Prostate gland (tissue), 2 donors: ENCODE results near the gene B3GALT4. TPM values are rescaled to one million over a fixed set of nuclear protein-coding genes. Genes with fewer than 3 reads are reported as not detected.

Source experiments
- DNase-seq: peaks from one replicate; pipeline ENCODE4 v3.0.0-alpha.2; 2019; ENCODE audit warnings: low spot score
- H3K27ac ChIP-seq, 2 donors: fragments of 200-600 bp; sonication (generic); 2 replicates each; pipeline ENCODE4 v1.5.1; 2017 to 2019
- H3K27me3 ChIP-seq: fragments of 200-600 bp; sonication (generic); replicated peaks from 2 replicates; pipeline ENCODE4 v1.5.1; 2019; ENCODE audit not compliant: insufficient read depth
- H3K36me3 ChIP-seq, 2 donors: fragments of 200-600 bp; sonication (generic); 1 replicate in 1 of 2; 2 replicates in 1 of 2; pipeline versions ENCODE4 v1.5.1 to v1.8.1; 2017 to 2019
- H3K4me1 ChIP-seq: fragments of 200-600 bp; sonication (generic); replicated peaks from 2 replicates; pipeline ENCODE4 v1.5.1; 2019
- H3K4me3 ChIP-seq, 2 donors: fragments of 200-600 bp; sonication (generic); 2 replicates each; pipeline ENCODE4 v1.5.1; 2017 to 2019
- H3K9me3 ChIP-seq: fragments of 200-600 bp; sonication (generic); 2 replicates; pipeline ENCODE4 v1.5.1; 2017
- POLR2A ChIP-seq: fragments of 450-650 bp; IDR thresholded peaks from one replicate; pipeline ENCODE4 v1.6.1; 2016; ENCODE audit warnings: antibody characterized with exemption, mild to moderate bottlenecking
- POLR2AphosphoS5 ChIP-seq: sonication (generic); formaldehyde crosslinking; IDR thresholded peaks from one replicate; pipeline ENCODE4 v1.6.1; 2017; ENCODE audit warnings: antibody characterized with exemption
- whole genome bisulfite sequencing: methylation state at CpG from one replicate; pipeline ENCODE4 v1.1.5; 2018; 5-methylcytosine and 5-hydroxymethylcytosine counted together
- intact Hi-C: fragments of 100-400 bp; cut with DNase I; formaldehyde crosslinking; loops from one replicate; pipeline ENCODE4 v1.14.2; 2022
- total RNA-seq, 2 donors: library from RNA; depleted of rRNA; stranded (reverse); fragments of >200 nt; gene quantifications; one replicate each; pipeline ENCODE4 v1.1.0, GENCODE V29; 2016
- TF ChIP-seq, protein P1 (sequence below), 4 experiments: fragments of 200-600 bp in 2 of 4; fragments of 450-650 bp in 2 of 4; sonication (generic) in 2 of 4; IDR thresholded peaks; 1 replicate in 3 of 4; 2 replicates in 1 of 4; pipeline ENCODE4 v1.5.1; 2016 to 2019; ENCODE audit warnings: antibody characterized with exemption in 4 of 4, mild to moderate bottlenecking in 2 of 4, moderate library complexity in 2 of 4

The B3GALT4 gene
- total RNA-seq, 2 donors from 2014 or later, result 15.8 to 21.4 TPM

DNA sequence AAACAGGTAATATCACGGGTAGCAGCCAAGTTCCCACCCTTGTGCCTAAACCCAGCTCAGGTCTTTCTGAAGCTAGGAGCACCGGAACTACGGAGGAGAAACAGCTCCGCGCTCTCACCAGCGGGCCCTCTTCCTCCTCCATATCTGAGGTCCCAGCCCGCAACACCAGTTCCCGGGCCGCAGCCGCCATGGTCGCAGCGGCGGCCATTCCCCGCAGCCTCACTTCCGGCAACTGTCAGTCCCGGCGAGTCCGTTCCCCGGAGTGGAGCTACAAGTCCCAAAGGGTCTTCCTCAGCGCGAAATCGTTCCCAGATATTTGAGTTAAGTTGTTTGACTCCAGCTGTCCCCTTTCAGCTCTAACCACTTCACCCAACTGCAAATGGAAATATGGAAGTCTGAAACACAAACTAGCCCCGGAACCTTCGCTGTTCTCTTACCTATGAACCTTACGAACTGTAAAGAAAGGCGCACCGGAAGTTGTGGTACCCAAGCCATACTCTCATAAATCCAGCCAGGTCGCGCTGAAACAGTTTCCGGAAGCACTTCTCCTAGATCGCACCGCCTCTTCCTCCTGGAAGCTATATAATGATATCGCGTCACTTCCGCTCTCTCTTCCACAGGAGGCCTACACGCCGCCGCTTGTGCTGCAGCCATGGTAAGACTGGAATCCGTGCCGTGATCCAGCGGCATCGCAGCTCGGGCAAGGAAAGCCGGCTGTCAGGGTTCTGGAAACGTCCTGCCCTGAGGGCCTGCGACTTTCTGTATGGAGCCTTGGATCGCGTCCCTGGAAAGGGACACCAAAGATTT, 5.3 kb upstream of the B3GALT4 start, which contains the start of the genes RPS18 and VPS52:
TSS of gene RPS18 (plus strand) at position 608 of the 807 bp plus-strand sequence. CDS start at position 653, 45 bp downstream.
TSS of gene VPS52 (minus strand) at position 409 of the 807 bp plus-strand sequence. CDS start at position 208, 201 bp downstream.
- intact Hi-C loops, result loop anchor here (2.0 kb wide), 1 partner anchor 27 kb away; the partner anchor contains the start of gene RGL2
- no peaks in the 10 kb centered on the region for H3K27me3 ChIP-seq
- peak; percentile 95 for TF ChIP-seq POLR2A
- TF ChIP-seq POLR2AphosphoS5, result peak; percentile 100
- TF ChIP-seq, protein P1, sequence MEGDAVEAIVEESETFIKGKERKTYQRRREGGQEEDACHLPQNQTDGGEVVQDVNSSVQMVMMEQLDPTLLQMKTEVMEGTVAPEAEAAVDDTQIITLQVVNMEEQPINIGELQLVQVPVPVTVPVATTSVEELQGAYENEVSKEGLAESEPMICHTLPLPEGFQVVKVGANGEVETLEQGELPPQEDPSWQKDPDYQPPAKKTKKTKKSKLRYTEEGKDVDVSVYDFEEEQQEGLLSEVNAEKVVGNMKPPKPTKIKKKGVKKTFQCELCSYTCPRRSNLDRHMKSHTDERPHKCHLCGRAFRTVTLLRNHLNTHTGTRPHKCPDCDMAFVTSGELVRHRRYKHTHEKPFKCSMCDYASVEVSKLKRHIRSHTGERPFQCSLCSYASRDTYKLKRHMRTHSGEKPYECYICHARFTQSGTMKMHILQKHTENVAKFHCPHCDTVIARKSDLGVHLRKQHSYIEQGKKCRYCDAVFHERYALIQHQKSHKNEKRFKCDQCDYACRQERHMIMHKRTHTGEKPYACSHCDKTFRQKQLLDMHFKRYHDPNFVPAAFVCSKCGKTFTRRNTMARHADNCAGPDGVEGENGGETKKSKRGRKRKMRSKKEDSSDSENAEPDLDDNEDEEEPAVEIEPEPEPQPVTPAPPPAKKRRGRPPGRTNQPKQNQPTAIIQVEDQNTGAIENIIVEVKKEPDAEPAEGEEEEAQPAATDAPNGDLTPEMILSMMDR (IDR thresholded peaks at IDR 0.05), result peak in 2 of 4 experiments; percentile 15 to 18
- 0% methylated on average over 42 of the region's 48 CpGs for WGBS
- DNase-seq, result peak; percentile 96
- H3K36me3 ChIP-seq, result peaks cover 10 to 16% of the 10 kb centered on the region in 2 donors
- H3K9me3 ChIP-seq, result no peaks in the 10 kb centered on the region
- peaks cover 28% of the 10 kb centered on the region for H3K4me1 ChIP-seq
- peak within 1 kb of the TSS; percentile 83 to 93 for H3K27ac ChIP-seq
- peak within 1 kb of the TSS; percentile 65 to 91 for H3K4me3 ChIP-seq

- Histone ChIP-seq H3K36me3 (peaks cover 8% of the 10 kb centered on the region in 2 donors), H3K4me3 (peak overlapping the region; percentile 65 to 91), H3K27me3 (no peaks in the 10 kb centered on the region), H3K9me3 (no peaks in the 10 kb centered on the region), H3K27ac (peak overlapping the region; percentile 83 to 93), H3K4me1 (peaks cover 28% of the 10 kb centered on the region)
- WGBS, result 5% methylated on average over 22 of the region's 22 CpGs
- TF ChIP-seq, protein P1 (IDR thresholded peaks at IDR 0.05), result no peak
- no peak for TF ChIP-seq POLR2A
- no peak for TF ChIP-seq POLR2AphosphoS5
- no peak for DNase-seq
- intact Hi-C loops, result loop anchor here (2.0 kb wide), 1 partner anchor 26 kb away; the partner anchor contains the start of gene RGL2
These were observed 4.4 kb upstream of the B3GALT4 start for GRCh38 chr6:33272275-33273128.

- Histone ChIP-seq H3K4me3 (peak overlapping the region; percentile 65 to 91), H3K27ac (peak overlapping the region in 1 of 2 donors; percentile 93), H3K27me3 (no peaks in the 10 kb centered on the region), H3K4me1 (peaks cover 28% of the 10 kb centered on the region), H3K9me3 (no peaks in the 10 kb centered on the region), H3K36me3 (peaks cover 0 to under 1% of the 10 kb centered on the region in 2 donors)
- 58% methylated on average over 11 of the region's 11 CpGs for WGBS
- intact Hi-C loops, result loop anchor here (2.0 kb wide), 1 partner anchor 25 kb away; the partner anchor contains the start of gene RGL2
- no peak for TF ChIP-seq POLR2AphosphoS5
- TF ChIP-seq, protein P1 (IDR thresholded peaks at IDR 0.05), result no peak
- TF ChIP-seq POLR2A, result no peak
- DNase-seq, result no peak
These were observed 3.6 kb upstream of the B3GALT4 start for GRCh38 chr6:33273129-33273923.
